Activated CD8-positive, alpha-beta memory T cell treated with anti-CD3 and anti-CD28 coated beads, Interleukin-2, amount 50 U/mL, for 1 hour (primary cell): Measurements from ENCODE around the gene KLK10.

Source experiments
- DNase-seq: peaks from one replicate; pipeline ENCODE4 v3.0.0-alpha.2; 2020; ENCODE audit errors: extremely low read depth

The KLK10 gene

GRCh38 chr19:51025809-51026553 lies 6.5 kb upstream of the KLK10 start:
- no peak for DNase-seq

GRCh38 chr19:51025401-51025800 lies 5.9 kb upstream of the KLK10 start:
- no peak for DNase-seq

- no peak for DNase-seq
These were observed 5.4 kb upstream of the KLK10 start for GRCh38 chr19:51024924-51025323.

- DNase-seq = no peak
These were observed 4.4 kb upstream of the KLK10 start for GRCh38 chr19:51023946-51024345.

- DNase-seq = no peak
These were observed 3.0 kb upstream of the KLK10 start for GRCh38 chr19:51022526-51022925.

GRCh38 chr19:51020988-51021651 lies 1.6 kb upstream of the KLK10 start:
- DNase-seq = no peak

- DNase-seq = no peak
These were observed 565 bp downstream of the KLK10 start for GRCh38 chr19:51018745-51019543.

GRCh38 chr19:51016798-51017683 lies 2.5 kb downstream of the KLK10 start:
- DNase-seq = no peak

- DNase-seq = no peak
These were observed 3.7 kb downstream of the KLK10 start for GRCh38 chr19:51015691-51016267.

GRCh38 chr19:51014242-51014641 lies 5.3 kb downstream of the KLK10 start:
- no peak for DNase-seq

- DNase-seq = no peak
These were observed 6.8 kb downstream of the KLK10 start for GRCh38 chr19:51012661-51013190.

GRCh38 chr19:51010066-51010795 lies 9.3 kb downstream of the KLK10 start:
- no peak for DNase-seq

- DNase-seq = no peak
These were observed 10.2 kb downstream of the KLK10 start for GRCh38 chr19:51009061-51009891.

GRCh38 chr19:51007488-51007887 lies 12.0 kb downstream of the KLK10 start:
- no peak for DNase-seq

GRCh38 chr19:51006406-51006805 lies 13.1 kb downstream of the KLK10 start:
- no peak for DNase-seq

GRCh38 chr19:51005248-51005647 lies 14.3 kb downstream of the KLK10 start:
- DNase-seq = no peak

- DNase-seq = no peak
These were observed 16.2 kb downstream of the KLK10 start for GRCh38 chr19:51003316-51003715.

GRCh38 chr19:51002542-51003311 lies 16.8 kb downstream of the KLK10 start:
- DNase-seq = no peak

GRCh38 chr19:51002089-51002532 lies 17.4 kb downstream of the KLK10 start:
- DNase-seq = no peak
